HG03439 (cell line): Measurements from ENCODE around the gene NOD2.

ENCODE experiments used
- ATAC-seq: cut with Tn5 transposase; IDR thresholded peaks from one replicate; pipeline ENCODE4 v1.9.1; 2021; ENCODE audit warnings: mild to moderate bottlenecking, moderate library complexity; ENCODE audit not compliant: unreplicated experiment

Gene NOD2

DNA sequence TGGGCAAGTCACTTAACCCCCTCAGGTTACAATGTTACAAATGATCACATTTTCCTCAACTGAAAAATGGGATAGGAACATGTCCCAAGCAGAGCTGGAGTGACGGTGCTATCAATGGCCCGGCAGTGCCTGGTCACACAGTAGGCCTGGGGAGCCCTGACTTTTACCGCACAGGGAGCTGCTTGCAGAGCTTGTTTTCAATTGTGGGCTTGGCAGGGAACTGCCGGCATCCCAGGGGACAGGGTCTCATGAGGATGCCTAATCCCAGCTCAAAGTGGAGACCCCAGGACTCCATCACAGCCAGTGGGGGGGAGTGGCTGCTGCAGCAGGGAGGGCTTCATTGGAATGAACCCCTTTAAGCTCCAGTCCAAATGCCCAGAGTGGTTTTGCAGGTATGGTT lies 23.7 kb upstream of the NOD2 start:
- ATAC-seq: no peak

DNA sequence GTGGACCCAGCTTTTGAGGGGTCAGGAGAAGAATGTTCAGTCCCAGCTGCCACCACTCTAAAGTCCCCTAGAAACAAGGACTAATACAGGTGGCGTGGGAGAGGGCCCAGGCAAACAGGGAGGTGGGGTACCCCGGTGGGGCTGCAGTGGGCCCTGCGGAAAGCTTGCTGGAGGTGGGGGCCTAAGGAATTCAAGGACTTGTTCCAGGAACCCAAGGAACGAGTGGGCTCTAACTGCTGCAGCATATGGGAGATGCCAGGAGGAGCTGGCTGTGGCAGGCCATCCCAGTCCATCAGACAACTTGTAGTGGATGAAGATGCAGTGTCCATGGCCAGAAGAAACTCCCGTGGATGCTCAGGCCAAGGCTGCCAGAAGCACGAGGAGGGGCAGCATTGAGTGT lies 22.9 kb upstream of the NOD2 start:
- no peak for ATAC-seq

DNA sequence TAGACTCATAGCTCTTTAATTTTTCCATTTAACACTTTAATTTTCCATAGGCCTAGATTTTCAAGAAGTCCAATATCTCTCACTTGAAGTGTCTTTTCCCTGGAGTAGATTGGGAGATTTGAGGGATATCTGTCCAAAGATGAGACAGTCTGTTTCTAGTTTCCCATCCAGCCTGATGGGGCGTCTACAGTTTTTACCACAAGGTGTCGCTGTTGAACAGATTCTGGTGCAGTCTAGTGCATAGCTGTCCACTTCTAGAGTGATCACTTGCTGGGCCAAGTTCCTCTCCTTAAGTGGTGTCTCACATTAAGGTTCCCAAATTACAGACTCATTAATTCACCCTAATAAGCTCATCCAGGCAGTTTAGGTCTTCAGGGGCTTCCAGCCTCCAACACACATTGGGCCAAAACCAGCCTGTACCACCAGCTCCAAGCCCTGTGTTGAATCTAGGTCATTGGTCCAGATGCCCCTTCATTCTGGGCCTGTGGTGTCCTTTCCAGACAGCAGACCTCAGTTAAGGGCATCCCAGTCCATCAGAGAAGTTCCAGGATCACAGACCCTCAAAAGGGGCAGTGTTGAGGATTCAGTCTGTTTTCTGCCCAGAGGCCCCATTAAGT lies 21.7 kb upstream of the NOD2 start:
- ATAC-seq: no peak

DNA sequence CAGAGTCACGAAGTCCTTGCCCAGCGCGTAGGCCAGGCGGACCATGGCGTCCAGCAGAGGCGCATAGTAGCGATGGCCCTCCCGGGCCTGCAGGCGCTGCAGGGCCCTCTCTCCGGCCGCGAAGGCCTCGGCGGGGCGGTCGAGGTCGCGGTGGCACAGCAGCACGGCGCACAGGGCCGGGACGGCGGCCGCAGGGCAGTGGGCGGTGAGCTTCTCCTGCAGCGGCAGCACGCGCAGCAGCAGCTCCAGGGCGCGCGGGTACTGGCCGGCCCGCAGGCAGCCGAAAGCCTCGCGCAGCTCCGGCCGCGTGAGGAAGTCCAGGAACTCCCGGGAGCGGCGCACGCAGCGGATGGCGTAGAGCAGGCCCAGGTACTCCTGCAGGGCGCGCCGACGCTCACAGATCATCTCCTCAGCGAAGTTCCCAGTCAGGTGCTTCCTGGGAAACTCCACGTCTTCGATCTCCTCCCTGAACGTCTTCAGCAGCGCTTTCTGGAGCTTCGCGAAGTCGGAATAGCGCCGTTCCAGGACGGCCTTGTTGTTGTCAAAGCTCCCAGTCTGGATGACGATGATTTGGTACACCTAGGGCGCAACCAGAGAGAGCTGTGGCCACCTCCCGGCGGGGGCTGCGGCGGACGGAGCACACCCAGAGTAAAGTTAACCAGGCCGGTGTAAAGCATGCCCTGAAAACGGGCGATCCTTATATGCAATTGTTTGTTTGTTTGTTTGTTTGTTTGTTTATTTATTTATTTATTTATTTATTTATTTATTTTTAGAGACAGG lies 19.7 kb upstream of the NOD2 start:
- no peak for ATAC-seq

DNA sequence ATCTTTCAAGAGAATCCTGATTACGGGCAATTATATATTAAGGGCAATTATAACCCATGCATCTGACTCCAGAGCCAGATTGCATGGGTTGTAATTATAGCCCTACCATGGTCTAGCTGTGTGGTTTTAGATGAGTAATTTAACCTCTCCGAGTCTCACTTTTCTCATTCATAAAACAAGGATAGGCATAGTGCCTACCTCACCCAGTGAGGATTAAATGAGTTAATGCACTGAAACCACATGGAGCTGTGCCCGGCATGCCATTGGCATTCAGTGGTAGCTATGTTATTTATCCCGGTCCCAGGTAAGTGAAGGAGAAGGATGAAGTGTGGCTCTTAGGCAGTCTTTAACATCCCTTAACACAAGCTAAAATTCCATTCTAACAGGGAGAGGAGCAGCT lies 18.6 kb upstream of the NOD2 start:
- no peak for ATAC-seq

DNA sequence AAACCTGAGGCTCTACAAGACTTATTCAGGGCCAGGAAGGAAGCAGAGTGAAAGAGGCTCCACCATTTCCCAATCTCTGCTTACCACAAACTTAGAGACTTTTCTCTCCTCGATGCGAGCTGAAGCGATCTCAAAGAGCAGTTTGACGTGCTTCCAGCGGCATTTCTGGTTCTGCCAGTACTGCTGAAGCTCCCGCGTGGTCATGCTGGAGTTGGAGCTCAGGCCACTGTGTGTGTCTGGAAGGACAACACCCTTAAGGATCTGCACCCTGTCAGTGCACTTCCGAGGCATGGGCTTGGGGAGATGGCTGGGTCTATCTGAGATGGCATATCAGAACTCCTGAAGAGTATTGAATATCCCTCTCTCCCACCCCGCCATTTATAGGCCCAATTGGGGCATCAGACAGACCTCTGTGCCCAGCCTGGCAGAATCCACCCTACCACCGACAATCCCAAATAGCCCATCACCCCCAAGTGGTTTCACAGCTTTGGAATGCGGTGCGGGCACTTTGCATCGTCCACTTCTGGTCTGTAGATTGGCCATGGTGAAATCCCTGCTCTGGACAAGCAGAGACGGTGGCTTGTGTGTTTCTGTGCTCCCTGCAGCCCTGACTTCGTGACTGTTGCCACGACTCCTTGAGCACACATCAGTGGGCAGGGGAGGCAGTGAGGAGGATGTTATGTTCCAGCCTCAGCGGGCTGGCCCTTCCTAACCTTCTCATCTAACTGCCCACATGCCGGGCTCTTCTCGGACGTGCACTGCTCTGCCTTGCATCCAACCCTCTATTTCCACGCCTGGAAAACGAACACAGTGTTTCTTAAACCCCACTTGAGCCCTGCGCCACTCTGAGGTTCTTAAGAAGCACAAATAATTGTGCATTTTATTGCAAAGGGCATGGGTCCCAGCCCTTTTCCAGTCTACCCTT lies 17.5 kb upstream of the NOD2 start:
- no peak for ATAC-seq

DNA sequence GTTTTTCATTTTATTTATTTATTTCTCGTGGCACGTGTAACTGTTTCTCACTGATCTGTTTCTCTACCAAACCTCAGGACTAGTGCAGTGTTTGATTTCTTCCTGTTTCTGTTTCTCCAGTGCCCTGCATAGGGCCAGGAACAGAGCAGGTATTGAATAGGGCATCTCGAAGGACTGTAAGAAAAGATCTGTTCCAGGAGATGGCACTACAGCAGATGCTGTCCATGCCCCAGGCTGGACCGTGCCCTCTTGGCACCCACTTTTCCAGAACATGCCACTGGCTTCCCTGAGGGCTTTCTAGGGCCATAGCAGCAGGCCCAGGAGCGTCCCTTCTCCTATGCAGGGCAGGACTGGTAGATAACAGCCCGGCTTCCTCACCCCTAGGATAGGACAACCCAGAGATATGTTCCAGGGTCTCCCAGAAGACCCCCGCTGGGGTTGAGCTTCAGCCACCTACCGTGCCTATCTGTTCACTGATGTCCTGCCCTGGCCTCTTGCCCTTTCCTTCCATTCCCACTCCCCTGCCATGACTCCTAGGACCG lies 16.7 kb upstream of the NOD2 start:
- ATAC-seq: no peak

DNA sequence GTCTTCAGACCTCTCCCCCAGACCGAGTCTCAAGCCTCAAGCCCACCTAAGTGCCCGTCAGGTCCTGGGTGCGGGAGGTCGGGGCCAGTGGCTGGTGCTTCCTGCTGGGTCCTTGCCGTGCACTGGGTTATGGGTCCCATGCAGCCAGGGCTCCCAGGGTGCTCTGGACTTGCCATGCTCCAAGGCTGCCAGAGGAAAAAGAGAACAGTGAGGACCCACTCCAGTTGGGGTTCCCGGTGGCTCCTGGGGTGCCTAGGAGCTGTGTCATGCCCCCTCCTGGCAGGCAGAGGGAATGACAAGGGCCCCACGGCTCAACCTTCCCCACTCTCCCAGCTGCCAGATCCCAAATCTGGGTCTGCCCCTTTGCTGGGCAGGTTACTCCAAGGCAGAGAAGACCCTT lies 16.1 kb upstream of the NOD2 start:
- ATAC-seq: no peak

DNA sequence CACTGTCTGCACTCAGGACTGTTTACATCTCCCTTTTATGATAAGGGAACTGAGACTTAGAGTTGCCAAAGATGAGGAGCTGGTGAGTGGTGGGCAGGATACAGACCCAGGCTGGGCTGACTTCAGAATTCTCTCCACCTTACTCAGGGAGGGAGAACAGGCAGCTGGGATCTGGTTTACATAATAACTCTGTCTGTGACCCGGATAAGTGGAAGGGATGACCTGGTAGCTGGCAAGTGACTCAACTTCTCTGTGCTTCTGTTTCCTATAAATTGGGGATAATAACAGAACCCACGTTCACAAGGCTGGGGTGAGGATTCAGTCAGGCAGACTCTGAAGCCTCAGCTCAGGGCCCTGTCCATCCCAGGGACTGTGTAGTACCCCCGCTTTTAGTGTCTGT lies 14.9 kb upstream of the NOD2 start:
- no peak for ATAC-seq

DNA sequence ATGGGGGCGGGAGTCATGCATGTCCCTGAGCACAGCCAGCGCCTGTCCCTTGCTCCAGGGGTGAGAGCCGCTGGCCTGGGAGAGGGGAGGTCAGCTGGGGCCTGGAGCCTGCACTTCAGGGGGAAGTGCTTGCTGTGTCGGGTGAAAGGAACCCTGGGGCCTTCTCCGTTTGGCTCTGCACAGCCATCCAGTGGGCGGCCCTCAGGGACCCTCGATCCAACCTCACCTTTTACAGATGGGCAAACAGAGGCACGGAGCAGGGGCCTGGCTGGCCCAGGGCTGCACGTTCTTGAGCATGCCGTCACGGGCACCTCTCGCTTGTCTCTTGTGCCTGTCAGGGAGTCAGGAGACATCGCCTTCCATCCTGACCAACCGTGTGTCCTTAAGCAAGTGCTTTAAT lies 14.1 kb upstream of the NOD2 start:
- no peak for ATAC-seq

DNA sequence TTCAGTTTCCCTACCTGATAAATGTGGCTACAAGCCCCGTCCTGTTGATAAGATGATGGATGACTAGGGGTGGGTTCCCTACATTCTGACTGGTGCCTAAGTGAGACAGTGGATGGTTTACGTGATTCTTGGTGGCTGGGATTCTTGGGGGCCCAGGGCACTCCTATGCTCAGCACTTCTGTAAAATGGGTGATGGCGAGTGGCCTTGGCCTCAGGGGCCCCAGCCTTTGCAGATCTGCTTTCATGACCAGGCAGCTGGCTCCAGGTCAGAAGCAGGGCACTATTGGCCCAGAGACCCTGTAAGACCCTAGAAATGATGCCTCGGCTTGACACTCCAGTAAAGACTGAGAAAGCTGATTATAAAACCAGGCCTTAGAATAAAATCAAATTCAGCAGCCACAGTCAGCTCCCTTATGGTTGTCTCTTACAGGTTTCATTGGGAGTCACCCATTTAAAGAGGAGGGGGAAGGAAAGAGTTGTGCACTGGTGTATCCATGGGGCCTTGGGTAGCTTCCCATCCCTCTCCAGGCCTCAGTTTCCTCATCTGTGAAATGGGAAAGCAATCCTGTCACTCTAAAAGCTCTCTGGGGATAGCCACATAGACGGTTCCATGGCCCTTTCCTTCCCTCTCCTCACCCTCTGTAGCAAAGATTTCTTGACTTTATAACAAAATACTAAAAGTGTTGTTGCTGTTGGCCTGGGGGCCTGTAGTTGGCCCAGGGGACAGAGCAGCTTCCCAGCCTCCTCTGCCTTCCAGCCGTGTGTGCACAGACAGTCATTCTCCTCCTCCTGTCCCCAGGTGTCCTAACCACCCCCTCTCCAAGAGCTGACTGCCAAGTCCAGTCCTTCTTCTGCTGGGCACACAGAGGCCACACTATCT lies 13.5 kb upstream of the NOD2 start:
- ATAC-seq: no peak

DNA sequence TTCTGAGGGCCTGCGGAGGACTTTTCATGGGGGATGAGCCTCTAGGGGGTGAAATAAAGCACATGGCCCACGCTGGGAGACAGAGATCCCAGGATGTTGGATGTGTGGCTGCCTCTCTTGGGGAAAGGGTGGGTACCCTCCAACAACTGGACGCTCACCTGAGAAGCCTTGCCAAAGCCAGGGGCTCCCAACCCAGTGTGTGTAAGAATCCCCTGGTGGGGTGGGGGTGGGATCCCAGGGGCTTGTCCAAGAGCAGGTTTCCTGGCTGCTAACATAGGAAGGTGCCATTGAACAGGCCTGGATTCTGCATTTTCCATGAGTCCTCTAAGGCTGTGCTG lies 12.9 kb upstream of the NOD2 start:
- ATAC-seq: no peak

DNA sequence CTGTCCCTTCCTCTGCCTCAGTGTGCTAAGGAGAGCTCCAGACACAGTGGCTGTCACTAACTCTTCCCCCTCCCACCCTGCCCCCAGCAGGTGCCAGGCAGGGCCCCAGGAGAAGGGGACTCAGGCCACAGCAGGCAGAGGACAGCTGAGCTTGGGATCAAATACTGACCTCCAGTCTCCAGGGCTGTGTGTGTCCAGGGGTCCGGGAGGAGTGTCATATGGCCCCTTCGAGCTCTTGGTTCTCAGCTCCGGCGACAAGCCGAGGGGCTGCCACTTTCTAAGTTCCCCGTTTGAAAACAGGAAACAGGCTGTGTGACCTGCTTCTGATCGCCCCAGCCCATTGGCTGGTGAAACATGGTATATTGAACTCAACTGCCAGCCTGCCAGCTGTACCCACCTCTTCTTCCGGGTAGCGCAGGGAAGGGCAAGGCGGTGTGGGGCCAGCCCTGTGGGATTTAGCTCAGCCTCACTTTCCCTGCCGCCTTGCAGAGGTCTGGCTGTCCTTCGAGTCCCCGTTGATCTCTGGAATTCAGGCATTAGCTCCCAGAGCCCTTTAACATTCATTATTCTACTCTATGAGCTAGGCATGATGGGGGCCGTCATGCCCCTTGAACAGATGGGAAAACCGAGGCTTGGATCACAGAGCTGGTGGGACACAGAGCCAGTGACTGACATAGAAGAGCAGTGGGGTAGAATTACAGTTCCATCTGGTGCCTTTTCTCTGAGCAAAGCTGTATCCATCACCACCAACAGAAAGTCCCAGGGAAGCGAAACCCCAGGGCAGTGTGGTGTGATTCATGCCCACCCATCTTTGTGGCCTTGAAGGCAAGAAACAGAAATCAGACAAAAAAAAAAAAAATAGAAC lies 12.2 kb upstream of the NOD2 start, which contains the start of gene SNX20:
Gene SNX20 (minus strand): TSS at position 292 of the 865 bp plus-strand sequence. CDS start 3,786 bp downstream, outside the sequence.
- peak; percentile 62 for ATAC-seq

DNA sequence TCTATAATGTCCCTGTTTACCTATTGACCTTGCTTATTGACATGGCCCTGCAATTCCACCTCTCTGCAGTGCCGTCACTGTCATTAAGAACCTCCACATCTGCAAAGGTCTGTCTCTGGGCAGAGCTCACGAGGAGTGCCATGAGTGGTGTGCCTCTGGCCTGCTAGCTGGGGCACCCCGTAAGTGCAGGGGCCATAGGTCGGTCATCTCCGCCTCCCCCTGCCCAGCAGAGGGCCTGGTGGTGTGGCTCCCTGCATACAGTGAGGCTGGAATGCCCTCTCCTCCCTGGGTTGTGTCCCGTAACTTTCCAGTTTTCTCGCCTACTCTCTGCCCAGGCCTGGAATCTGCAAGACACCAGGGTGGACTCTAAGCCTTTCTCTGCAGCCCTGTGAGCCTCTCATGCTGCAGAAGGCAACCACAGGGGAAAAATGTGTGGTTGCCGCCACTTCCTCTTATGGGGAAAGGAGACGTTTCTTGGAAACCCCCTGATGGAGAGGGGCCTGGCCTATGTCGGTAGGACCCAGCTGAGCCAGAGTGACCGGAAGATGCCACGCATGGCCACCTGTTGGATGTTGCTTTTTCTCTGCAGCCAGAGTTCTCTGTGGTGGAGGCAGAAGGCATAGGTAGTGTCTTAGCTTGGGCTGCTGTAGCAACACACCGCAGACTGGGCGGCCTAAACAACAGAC lies 9.6 kb upstream of the NOD2 start:
- peak; percentile 53 for ATAC-seq

DNA sequence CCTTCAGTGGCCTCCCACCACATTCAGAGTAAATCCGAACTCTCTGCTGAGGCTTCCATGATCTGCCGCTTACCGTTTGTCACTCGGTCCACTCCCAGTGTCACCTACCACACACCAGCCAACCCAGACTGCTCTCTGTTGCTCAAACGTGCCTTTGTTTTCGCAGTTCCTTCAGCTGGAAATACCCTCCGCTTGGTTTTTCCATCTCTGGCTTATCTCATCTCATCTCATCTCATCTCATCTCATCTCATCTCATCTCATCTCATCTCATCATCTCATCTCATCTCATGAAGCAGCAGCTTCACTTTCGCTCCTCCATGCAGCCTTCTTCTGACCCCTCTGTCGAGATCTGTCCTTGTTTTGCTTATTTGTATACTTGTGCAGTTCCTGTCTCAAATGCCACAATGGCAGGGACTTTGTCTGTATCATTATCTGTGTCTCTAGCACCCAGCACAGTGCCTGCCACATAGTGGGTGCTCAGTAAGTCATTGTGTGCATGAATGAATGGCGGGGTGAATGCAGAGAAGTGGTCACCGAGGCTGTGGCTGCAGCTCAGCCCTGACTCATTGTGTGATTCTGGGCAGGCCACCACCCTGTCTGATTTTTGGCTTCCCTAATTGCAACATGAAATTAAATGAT lies 8.5 kb upstream of the NOD2 start:
- ATAC-seq: no peak

DNA sequence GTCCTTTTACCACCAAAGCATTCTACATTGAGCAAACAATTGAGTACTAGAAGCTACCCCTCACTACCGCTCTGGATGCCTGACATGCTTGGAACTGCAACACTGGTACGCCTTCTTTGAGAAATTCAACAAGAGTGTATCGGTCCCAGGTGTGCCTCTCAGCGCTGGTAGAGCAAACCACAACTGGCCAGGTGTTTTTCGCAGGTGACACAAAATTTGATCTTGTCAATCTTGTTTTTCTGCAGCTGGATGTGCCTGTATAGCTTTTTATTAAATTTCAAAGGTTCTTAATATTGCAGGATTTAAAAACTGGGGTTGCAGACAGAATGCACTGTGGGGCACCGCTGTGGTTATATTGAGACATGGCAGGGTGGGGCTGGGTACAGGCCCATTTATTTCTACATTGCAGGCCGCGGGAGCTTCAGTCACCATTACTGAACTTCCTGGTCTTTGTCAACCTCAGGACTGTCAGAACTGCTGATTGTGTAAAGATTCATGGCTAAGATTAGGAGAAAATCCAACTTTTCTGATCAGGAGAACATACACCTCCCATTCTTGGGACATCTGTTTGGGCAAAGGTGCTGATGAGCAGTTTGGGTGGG lies 7.8 kb upstream of the NOD2 start:
- no peak for ATAC-seq

DNA sequence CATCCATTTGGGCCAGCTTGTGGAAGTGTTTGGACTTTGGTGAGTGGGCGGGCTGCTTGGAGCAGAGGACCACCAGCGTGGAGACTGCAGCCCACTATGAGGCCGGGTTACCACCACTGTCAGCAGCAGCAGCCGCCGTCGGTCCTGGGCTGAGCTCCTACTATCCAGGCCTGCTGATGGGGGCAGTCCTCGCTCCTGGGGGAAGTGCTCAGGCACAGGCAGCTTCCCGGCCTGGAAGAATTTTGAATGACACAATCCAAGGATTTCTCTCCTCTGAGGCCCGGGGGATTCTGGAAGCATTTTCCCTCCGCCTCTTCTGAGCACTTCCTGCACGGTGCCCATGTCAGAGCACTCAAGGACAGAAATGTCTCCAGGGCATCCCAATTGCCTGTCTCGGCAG lies 5.3 kb upstream of the NOD2 start:
- no peak for ATAC-seq

DNA sequence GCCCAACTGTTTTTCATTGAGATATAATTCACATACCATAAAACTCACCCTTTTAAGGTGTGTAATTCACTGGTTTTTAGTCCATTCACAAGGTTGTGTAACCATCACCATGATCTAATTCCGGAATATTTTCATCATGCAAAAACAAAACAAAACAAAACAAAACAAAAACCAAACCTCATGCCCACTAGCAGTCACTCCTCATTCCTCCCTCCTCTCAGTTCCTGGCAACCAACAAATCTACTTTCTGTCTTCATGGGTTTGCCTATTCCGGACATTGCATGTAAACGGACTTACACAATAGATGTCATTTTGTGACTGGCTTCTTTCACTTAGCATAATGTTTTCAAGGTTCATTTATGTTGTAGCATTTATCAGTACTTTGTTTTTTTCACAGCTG lies 4.5 kb upstream of the NOD2 start:
- ATAC-seq: no peak
